ENCODE measurements around the gene ZNF771. TPM values are rescaled to one million over a fixed set of nuclear protein-coding genes. Genes with fewer than 3 reads are reported as not detected.

ZNF771 gene
- total and polyA plus RNA-seq, 9 of the 15 experiments (the other 6 are each of a cell fraction or from before 2014, with no cell fraction given), result 1.5 to 12.6 (median 4.4) TPM

DNA sequence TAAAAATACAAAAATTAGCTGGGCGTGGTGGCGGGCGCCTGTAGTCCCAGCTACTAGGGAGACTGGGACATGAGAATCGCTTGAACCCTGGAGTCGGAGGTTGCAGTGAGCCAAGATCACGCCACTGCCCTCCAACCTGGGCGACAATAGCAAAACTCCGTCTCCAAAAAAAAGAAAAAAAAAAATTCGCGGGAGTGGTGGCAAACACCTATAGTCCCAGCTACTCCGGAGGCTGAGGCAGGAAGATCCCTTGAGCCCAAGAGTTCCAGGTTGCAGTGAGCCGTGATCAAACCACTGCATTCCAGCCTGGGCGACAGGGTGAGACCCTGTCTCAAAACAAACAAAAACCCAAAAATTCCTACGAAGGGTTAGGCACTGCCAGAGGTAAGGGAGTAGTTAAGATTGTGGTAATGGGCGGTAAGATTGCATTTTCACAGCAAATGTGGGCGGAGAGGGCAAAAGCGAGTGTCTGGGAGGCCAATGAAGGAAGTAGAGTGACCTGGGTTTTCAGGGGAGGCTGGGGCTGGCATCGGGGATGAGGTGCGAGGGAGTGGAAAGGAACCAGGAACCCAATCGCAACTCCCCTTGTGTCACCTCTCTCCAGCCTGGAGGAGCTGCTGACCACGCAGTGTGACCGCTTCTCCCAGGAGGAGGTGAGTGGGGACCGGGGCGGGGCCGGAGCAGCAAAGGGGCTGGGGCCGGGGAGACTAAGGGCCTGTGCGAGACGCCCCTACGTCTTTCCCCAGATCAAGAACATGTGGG is 30.2 kb upstream of the ZNF771 start (continued):
- TF ChIP-seq, protein P1, sequence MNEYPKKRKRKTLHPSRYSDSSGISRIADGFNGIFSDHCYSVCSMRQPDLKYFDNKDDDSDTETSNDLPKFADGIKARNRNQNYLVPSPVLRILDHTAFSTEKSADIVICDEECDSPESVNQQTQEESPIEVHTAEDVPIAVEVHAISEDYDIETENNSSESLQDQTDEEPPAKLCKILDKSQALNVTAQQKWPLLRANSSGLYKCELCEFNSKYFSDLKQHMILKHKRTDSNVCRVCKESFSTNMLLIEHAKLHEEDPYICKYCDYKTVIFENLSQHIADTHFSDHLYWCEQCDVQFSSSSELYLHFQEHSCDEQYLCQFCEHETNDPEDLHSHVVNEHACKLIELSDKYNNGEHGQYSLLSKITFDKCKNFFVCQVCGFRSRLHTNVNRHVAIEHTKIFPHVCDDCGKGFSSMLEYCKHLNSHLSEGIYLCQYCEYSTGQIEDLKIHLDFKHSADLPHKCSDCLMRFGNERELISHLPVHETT (CRISPR knock-in tag; conservative IDR thresholded peaks at IDR 0.05 in 1 of 2, IDR thresholded peaks at IDR 0.05 in 1 of 2), result no peak; a peak in 1 of 4 replicates
- no peak for TF ChIP-seq HMGN3 (IDR thresholded peaks at IDR 0.05; ENCODE audit: borderline replicate concordance, extremely low read depth, insufficient read length, low read depth, low read length)
- no peak for TF ChIP-seq ZKSCAN3 (CRISPR knock-in tag; IDR thresholded peaks at IDR 0.05)
- TF ChIP-seq, protein P2, sequence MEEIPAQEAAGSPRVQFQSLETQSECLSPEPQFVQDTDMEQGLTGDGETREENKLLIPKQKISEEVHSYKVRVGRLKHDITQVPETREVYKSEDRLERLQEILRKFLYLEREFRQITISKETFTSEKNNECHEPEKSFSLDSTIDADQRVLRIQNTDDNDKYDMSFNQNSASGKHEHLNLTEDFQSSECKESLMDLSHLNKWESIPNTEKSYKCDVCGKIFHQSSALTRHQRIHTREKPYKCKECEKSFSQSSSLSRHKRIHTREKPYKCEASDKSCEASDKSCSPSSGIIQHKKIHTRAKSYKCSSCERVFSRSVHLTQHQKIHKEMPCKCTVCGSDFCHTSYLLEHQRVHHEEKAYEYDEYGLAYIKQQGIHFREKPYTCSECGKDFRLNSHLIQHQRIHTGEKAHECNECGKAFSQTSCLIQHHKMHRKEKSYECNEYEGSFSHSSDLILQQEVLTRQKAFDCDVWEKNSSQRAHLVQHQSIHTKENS (CRISPR knock-in tag; IDR thresholded peaks at IDR 0.05), result no peak
- TF ChIP-seq ATF7 (IDR thresholded peaks at IDR 0.05), result no peak
- no peak for TF ChIP-seq SREBF2 (CRISPR knock-in tag; IDR thresholded peaks at IDR 0.05)
- TF ChIP-seq ZKSCAN8 (CRISPR knock-in tag; IDR thresholded peaks at IDR 0.05), result no peak
- no peak for TF ChIP-seq ZNF324 (CRISPR knock-in tag; IDR thresholded peaks at IDR 0.05)
- no peak for TF ChIP-seq MAFF (IDR thresholded peaks at IDR 0.05; ENCODE audit: low read length)
- no peak for TF ChIP-seq HOXB6 (CRISPR knock-in tag; IDR thresholded peaks at IDR 0.05; ENCODE audit: borderline replicate concordance)
- TF ChIP-seq YY1 (IDR thresholded peaks at IDR 0.05; ENCODE audit: borderline replicate concordance in 1 of 3, control insufficient read depth in 1 of 3, extremely low read depth in 1 of 3, insufficient read depth in 3 of 3, insufficient read length in 1 of 3, insufficient replicate concordance in 2 of 3, low read depth in 1 of 3, low read length in 2 of 3), result no peak
- no peak for TF ChIP-seq ILK (tag; IDR thresholded peaks at IDR 0.05; ENCODE audit: borderline replicate concordance, low read depth)
- TF ChIP-seq ZNF316 (IDR thresholded peaks at IDR 0.05), result no peak
- TF ChIP-seq ZFX (CRISPR knock-in tag; IDR thresholded peaks at IDR 0.05), result no peak
- TF ChIP-seq CC2D1A (IDR thresholded peaks at IDR 0.05), result peak; percentile 13; the same call in 1 of the 2 replicates
- TF ChIP-seq CBX8 (IDR thresholded peaks at IDR 0.05; ENCODE audit: borderline replicate concordance, extremely low read depth, low read depth, low read length, poor library complexity, severe bottlenecking), result no peak
- no peak for TF ChIP-seq MIER1 (IDR thresholded peaks at IDR 0.05; ENCODE audit: low read depth)
- TF ChIP-seq, protein P3, sequence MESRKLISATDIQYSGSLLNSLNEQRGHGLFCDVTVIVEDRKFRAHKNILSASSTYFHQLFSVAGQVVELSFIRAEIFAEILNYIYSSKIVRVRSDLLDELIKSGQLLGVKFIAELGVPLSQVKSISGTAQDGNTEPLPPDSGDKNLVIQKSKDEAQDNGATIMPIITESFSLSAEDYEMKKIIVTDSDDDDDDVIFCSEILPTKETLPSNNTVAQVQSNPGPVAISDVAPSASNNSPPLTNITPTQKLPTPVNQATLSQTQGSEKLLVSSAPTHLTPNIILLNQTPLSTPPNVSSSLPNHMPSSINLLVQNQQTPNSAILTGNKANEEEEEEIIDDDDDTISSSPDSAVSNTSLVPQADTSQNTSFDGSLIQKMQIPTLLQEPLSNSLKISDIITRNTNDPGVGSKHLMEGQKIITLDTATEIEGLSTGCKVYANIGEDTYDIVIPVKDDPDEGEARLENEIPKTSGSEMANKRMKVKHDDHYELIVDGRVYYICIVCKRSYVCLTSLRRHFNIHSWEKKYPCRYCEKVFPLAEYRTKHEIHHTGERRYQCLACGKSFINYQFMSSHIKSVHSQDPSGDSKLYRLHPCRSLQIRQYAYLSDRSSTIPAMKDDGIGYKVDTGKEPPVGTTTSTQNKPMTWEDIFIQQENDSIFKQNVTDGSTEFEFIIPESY (CRISPR knock-in tag; IDR thresholded peaks at IDR 0.05), result no peak
- no peak for TF ChIP-seq MYNN (IDR thresholded peaks at IDR 0.05)
- no peak for TF ChIP-seq MYNN (CRISPR knock-in tag; IDR thresholded peaks at IDR 0.05)
- TF ChIP-seq FOSL1 (tag; conservative IDR thresholded peaks at IDR 0.05), result 0 out of 2 replicates have a peak, but pooled peaks have one; percentile 1
- TF ChIP-seq NFE2 (IDR thresholded peaks at IDR 0.05; ENCODE audit: low read depth), result no peak
- TF ChIP-seq ZNF766 (CRISPR knock-in tag; conservative IDR thresholded peaks at IDR 0.05), result no peak
- no peak for TF ChIP-seq SMAD4 (CRISPR knock-in tag; conservative IDR thresholded peaks at IDR 0.05)

All from K562 (cell line).